K562 (cell line): ENCODE results near the gene SEMA6C. TPM values are rescaled to one million over a fixed set of nuclear protein-coding genes. Genes with fewer than 3 reads are reported as not detected.

Source experiments
- BACH1 ChIP-seq: fragments of 200-800 bp; sonication (Bioruptor generic); IDR thresholded peaks from 2 replicates; pipeline ENCODE4 v1.6.1; 2016; ENCODE audit warnings: missing genetic modification characterization, missing compliant biosample characterization
- BRD9 ChIP-seq: fragments of 450-650 bp; IDR thresholded peaks from 2 replicates; pipeline ENCODE4 v1.6.1; 2018; ENCODE audit warnings: low read depth; ENCODE audit not compliant: partially characterized antibody
- CBX8 ChIP-seq: fragments of 200-600 bp; sonication (generic); IDR thresholded peaks from 2 replicates; pipeline ENCODE4 v1.6.1; 2012; ENCODE audit warnings: borderline replicate concordance, mixed run types, low read depth, mild to moderate bottlenecking, moderate library complexity, mixed read lengths, low read length, control low read depth, inconsistent platforms; ENCODE audit not compliant: poor library complexity, severe bottlenecking; ENCODE audit errors: extremely low read depth
- CHD1 ChIP-seq: fragments of 200-600 bp; sonication (generic); IDR thresholded peaks from one replicate; pipeline ENCODE4 v1.6.1; 2012; ENCODE audit warnings: mild to moderate bottlenecking, moderate library complexity, low read length, inconsistent platforms
- E2F1 ChIP-seq: sonication (generic); formaldehyde crosslinking; IDR thresholded peaks from 2 replicates; pipeline ENCODE4 v1.8.1; 2023; ENCODE audit warnings: mild to moderate bottlenecking, missing genetic modification reagents, moderate library complexity
- E2F6 ChIP-seq, 2 experiments: IDR thresholded peaks; 2 replicates each; pipeline ENCODE4 v1.6.1; 2011; ENCODE audit warnings: borderline replicate concordance in 1 of 2, control low read depth in 1 of 2, low read depth in 1 of 2, low read length in 1 of 2, mild to moderate bottlenecking in 1 of 2, mixed read lengths in 1 of 2, moderate library complexity in 1 of 2; ENCODE audit not compliant: insufficient read depth in 1 of 2, insufficient read length in 1 of 2, poor library complexity in 1 of 2, severe bottlenecking in 1 of 2; ENCODE audit errors: extremely low read depth in 1 of 2
- HLTF ChIP-seq: fragments of 450-650 bp; IDR thresholded peaks from 2 replicates; pipeline ENCODE4 v1.6.1; 2016
- NFRKB ChIP-seq: fragments of 450-650 bp; IDR thresholded peaks from 2 replicates; pipeline ENCODE4 v1.6.1; 2016; ENCODE audit warnings: low read depth
- NR2C1 ChIP-seq, 2 experiments: fragments of 450-650 bp; IDR thresholded peaks; 2 replicates each; pipeline ENCODE4 v1.6.1; 2017; ENCODE audit warnings: mild to moderate bottlenecking in 2 of 2, antibody characterized with exemption in 1 of 2, inconsistent platforms in 1 of 2, missing compliant biosample characterization in 1 of 2, missing genetic modification characterization in 1 of 2
- POLR2G ChIP-seq: fragments of 200-400 bp; formaldehyde crosslinking; IDR thresholded peaks from 2 replicates; pipeline ENCODE4 v1.6.1; 2017; ENCODE audit warnings: low read depth, mild to moderate bottlenecking, antibody characterized with exemption, low read length, moderate library complexity
- RHOXF2B ChIP-seq: fragments of 250-450 bp; sonication (Bioruptor Pico); conservative IDR thresholded peaks from 2 replicates; pipeline ENCODE4 v1.5.1; 2021
- SAP30 ChIP-seq: fragments of 200-600 bp; sonication (generic); IDR thresholded peaks from 2 replicates; pipeline ENCODE4 v1.6.1; 2012; ENCODE audit warnings: borderline replicate concordance, low read depth, mild to moderate bottlenecking, moderate library complexity, low read length, control low read depth, inconsistent platforms; ENCODE audit not compliant: insufficient read depth, poor library complexity, severe bottlenecking
- TFAM ChIP-seq: fragments of 250-450 bp; sonication (Bioruptor Pico); conservative IDR thresholded peaks from 2 replicates; pipeline ENCODE4 v1.5.0; 2021; ENCODE audit warnings: mild to moderate bottlenecking, moderate library complexity
- U2AF2 ChIP-seq: fragments of 200-400 bp; formaldehyde crosslinking; optimal IDR thresholded peaks from 2 replicates; pipeline ENCODE3; 2017; ENCODE audit warnings: low read depth, mild to moderate bottlenecking, low read length
- USF1 ChIP-seq: sonication (generic); formaldehyde crosslinking; IDR thresholded peaks from 2 replicates; pipeline ENCODE4 v1.9.0; 2022; ENCODE audit warnings: mild to moderate bottlenecking, missing genetic modification reagents
- polyA plus RNA-seq, 8 experiments: library from polyadenylated mRNA; depleted of rRNA in 4 of 8; stranded (reverse) in 5 of 8; unstranded in 3 of 8; fragments of >200 nt; fragmentation: Nextera tagmentation in 2 of 8; fragmentation: Illumina TruSeq in 1 of 8; extraction: Ambion mirVana in 2 of 8; extraction: Trizol in 1 of 8; gene quantifications; 2 replicates each; pipeline versions ENCODE4 v1.2.1 to v1.2.3, GENCODE V29; 2011 to 2014; ENCODE audit warnings: inconsistent platforms in 1 of 8, missing spikeins in 1 of 8
- total RNA-seq, 7 experiments: library from RNA; depleted of rRNA in 6 of 7; stranded (reverse); fragments of >200 nt in 6 of 7; fragmentation: Illumina TruSeq in 2 of 7; extraction: Trizol in 2 of 7; gene quantifications; 2 replicates each; pipeline versions ENCODE4 v1.2.1 to v1.2.3, GENCODE V29; 2011 to 2021; ENCODE audit warnings: low replicate concordance in 1 of 7
- TF ChIP-seq, protein P1 (sequence below): fragments of 250-450 bp; sonication (Bioruptor Pico); IDR thresholded peaks from 2 replicates; pipeline ENCODE4 v1.5.0; 2022; ENCODE audit warnings: mild to moderate bottlenecking
- TF ChIP-seq, protein P2 (sequence below): fragments of 250-450 bp; sonication (Bioruptor Pico); IDR thresholded peaks from 2 replicates; pipeline ENCODE4 v1.5.0; 2021; ENCODE audit warnings: mild to moderate bottlenecking, borderline replicate concordance

Gene SEMA6C
- total and polyA plus RNA-seq, 9 of the 15 experiments (the other 6 are each of a cell fraction or from before 2014, with no cell fraction given), result 0.03 to 4.6 (median 0.95) TPM

DNA sequence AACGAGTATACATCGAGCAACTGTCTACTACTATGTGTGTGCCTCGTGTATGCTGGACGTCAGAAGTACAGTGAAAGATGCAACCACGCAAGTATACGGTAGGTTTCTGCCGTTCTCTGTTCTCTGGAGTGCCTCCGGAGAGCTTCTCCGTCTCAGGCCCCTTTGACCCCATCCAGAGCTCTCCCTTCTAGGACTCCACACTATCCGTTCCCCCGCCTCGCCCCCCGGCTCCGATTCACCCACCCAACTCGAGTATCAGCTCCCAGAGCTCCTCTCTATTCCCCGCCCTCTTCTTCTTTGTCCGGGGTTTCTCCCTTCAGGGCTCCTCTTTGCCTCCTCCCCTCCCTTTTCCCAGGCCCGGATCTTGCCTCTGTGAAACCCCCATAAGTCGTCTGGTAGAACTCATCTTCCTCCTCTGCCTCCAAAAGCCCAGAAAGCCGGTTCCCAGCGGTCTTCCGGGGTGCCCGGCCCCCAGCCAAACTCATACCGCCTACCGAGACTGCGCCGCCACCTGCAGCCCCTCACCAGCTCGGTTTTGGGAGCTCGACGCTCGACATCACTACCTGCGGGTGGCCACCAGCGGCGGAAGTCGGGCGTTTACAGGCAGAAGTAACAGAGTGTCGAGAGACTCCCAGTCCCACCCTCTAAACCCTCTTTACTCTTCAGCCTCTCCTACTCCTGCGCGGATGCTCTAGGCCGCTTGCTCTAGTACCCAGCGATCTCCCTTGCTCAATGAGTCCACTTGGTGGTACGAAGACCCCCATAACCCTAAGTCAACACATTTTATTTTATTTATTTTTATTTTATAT, 43.4 kb upstream of the SEMA6C start, which contains the start of gene VPS72 (continued):
- TF ChIP-seq POLR2G, result peak; percentile 89
- TF ChIP-seq SAP30, result peak; percentile 59
- TF ChIP-seq, protein P1, sequence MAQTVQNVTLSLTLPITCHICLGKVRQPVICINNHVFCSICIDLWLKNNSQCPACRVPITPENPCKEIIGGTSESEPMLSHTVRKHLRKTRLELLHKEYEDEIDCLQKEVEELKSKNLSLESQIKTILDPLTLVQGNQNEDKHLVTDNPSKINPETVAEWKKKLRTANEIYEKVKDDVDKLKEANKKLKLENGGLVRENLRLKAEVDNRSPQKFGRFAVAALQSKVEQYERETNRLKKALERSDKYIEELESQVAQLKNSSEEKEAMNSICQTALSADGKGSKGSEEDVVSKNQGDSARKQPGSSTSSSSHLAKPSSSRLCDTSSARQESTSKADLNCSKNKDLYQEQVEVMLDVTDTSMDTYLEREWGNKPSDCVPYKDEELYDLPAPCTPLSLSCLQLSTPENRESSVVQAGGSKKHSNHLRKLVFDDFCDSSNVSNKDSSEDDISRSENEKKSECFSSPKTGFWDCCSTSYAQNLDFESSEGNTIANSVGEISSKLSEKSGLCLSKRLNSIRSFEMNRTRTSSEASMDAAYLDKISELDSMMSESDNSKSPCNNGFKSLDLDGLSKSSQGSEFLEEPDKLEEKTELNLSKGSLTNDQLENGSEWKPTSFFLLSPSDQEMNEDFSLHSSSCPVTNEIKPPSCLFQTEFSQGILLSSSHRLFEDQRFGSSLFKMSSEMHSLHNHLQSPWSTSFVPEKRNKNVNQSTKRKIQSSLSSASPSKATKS (CRISPR knock-in tag), result no peak
- TF ChIP-seq NR2C1 (IDR thresholded peaks at IDR 0.05), result no peak; the same call in 1 of the 2 replicates
- peak; percentile 40; the same call in 1 of the 2 replicates for TF ChIP-seq NR2C1 (tag; IDR thresholded peaks at IDR 0.05)
- peak in 1 of 2 experiments; percentile 15 for TF ChIP-seq E2F6 (IDR thresholded peaks at IDR 0.05; ENCODE audit: borderline replicate concordance in 1 of 2, extremely low read depth in 1 of 2, insufficient read depth in 1 of 2, insufficient read length in 1 of 2, low read depth in 1 of 2, low read length in 1 of 2, poor library complexity in 1 of 2, severe bottlenecking in 1 of 2)
- no peak for TF ChIP-seq E2F1 (CRISPR knock-in tag)
- no peak for TF ChIP-seq TFAM (CRISPR knock-in tag)
- TF ChIP-seq RHOXF2B (CRISPR knock-in tag), result no peak
- no peak for TF ChIP-seq BACH1 (tag)
- TF ChIP-seq U2AF2, result no peak
- TF ChIP-seq NFRKB, result 0 out of 2 replicates have a peak, but pooled peaks have one; percentile 37
- TF ChIP-seq HLTF, result no peak
- TF ChIP-seq, protein P2, sequence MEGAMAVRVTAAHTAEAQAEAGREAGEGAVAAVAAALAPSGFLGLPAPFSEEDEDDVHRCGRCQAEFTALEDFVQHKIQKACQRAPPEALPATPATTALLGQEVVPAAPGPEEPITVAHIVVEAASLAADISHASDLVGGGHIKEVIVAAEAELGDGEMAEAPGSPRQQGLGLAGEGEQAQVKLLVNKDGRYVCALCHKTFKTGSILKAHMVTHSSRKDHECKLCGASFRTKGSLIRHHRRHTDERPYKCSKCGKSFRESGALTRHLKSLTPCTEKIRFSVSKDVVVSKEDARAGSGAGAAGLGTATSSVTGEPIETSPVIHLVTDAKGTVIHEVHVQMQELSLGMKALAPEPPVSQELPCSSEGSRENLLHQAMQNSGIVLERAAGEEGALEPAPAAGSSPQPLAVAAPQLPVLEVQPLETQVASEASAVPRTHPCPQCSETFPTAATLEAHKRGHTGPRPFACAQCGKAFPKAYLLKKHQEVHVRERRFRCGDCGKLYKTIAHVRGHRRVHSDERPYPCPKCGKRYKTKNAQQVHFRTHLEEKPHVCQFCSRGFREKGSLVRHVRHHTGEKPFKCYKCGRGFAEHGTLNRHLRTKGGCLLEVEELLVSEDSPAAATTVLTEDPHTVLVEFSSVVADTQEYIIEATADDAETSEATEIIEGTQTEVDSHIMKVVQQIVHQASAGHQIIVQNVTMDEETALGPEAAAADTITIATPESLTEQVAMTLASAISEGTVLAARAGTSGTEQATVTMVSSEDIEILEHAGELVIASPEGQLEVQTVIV (CRISPR knock-in tag), result no peak
- no peak for TF ChIP-seq BRD9
- no peak for TF ChIP-seq CBX8
- no peak for TF ChIP-seq CHD1
- TF ChIP-seq USF1 (CRISPR knock-in tag), result no peak
